Measurements from ENCODE around the gene ADAMTS19.

ADAMTS19 gene

GRCh38 chr5:129748913-129749880 lies 289.1 kb downstream of the ADAMTS19 start:
- Histone ChIP-seq H3K4me3 (ENCODE audit: control insufficient read depth in 1 of 7, extremely low read depth in 1 of 7, insufficient read depth in 4 of 7, low read depth in 2 of 7, low read length in 6 of 7) (no peak overlapping the region), H3K27ac (ENCODE audit: insufficient read depth in 1 of 2, low read depth in 1 of 2, low read length in 2 of 2, poor library complexity in 1 of 2, severe bottlenecking in 2 of 2) (no peak overlapping the region), H3K36me3 (ENCODE audit: control insufficient read depth in 4 of 4, insufficient read depth in 4 of 4, low read length in 3 of 4) (no peaks in the 10 kb centered on the region), H3K9me3 (ENCODE audit: control extremely low read depth in 1 of 5, control insufficient read depth in 4 of 5, insufficient read depth in 2 of 5, low read depth in 1 of 5, low read length in 4 of 5) (no peaks in the 10 kb centered on the region), H3K27me3 (replicated peaks in 2 of 5; ENCODE audit: control insufficient read depth in 4 of 5, insufficient read depth in 5 of 5, low read length in 4 of 5) (no peaks in the 10 kb centered on the region), H3K4me1 (ENCODE audit: control extremely low read depth in 1 of 4, control insufficient read depth in 4 of 4, insufficient read depth in 4 of 4, low read length in 3 of 4) (no peaks in the 10 kb centered on the region)
- POLR2A ChIA-PET: no interaction called here
- no peak for DNase-seq
- CTCF ChIA-PET: interaction anchor here (1.5 kb wide), 1 partner anchor 22 kb away, joined by 3 read pairs; no protein-coding TSS in a partner anchor
- WGBS (ENCODE audit: insufficient coverage): no CpG with 5 or more reads among the region's 1 CpG

DNA sequence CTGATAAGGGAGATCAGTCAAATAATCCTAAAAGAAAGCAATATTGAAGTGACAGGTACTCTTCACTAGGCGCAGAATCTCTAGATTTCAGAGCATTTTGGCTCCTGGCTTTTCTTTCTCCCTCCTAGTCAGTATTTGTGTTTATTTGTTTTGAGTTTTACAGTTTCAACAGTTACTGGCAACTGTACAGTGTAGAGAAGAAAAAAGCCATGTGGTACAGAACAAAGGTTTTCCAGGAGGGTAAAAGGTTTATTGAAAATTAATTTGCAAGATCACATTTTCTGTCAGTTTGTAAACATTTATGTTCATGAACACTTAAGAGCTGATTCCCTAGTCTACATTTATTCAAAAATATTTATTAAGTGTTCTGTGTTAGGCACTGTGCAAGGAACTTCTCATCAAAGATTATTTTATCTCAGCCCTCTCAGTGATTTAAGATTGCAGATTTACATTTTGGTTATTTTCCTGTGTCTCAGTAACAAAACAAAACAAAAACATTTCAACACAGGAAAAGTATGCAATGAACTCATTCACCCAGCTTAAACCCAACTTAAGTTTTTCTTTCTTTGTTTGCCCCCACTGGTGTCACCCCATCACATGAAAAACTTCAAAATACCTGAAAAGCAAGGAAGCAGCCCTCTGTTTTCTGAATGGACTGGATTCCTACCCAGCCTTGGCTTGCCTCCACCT lies 300.7 kb downstream of the ADAMTS19 start:
- DNase-seq: no peak
- H3K27me3 ChIP-seq (replicated peaks in 2 of 5; ENCODE audit: control insufficient read depth in 4 of 5, insufficient read depth in 5 of 5, low read length in 4 of 5): peaks cover 0 to 2% (median 0%) of the 10 kb centered on the region in 5 experiments
- WGBS (ENCODE audit: insufficient coverage): 100% methylated on average over 1 of the region's 1 CpG
- no peaks in the 10 kb centered on the region for H3K4me1 ChIP-seq (ENCODE audit: control extremely low read depth in 1 of 4, control insufficient read depth in 4 of 4, insufficient read depth in 4 of 4, low read length in 3 of 4)
- POLR2A ChIA-PET: no interaction called here
- H3K4me3 ChIP-seq (ENCODE audit: control insufficient read depth in 1 of 7, extremely low read depth in 1 of 7, insufficient read depth in 4 of 7, low read depth in 2 of 7, low read length in 6 of 7): no peak overlapping the region
- no peaks in the 10 kb centered on the region for H3K9me3 ChIP-seq (ENCODE audit: control extremely low read depth in 1 of 5, control insufficient read depth in 4 of 5, insufficient read depth in 2 of 5, low read depth in 1 of 5, low read length in 4 of 5)
- H3K27ac ChIP-seq (ENCODE audit: insufficient read depth in 1 of 2, low read depth in 1 of 2, low read length in 2 of 2, poor library complexity in 1 of 2, severe bottlenecking in 2 of 2): no peak overlapping the region
- H3K36me3 ChIP-seq (ENCODE audit: control insufficient read depth in 4 of 4, insufficient read depth in 4 of 4, low read length in 3 of 4): no peaks in the 10 kb centered on the region
- CTCF ChIA-PET: interaction anchor here (1.5 to 1.9 kb wide), 2 partner anchors 10 kb away, joined by 4 to 8 read pairs; no protein-coding TSS in a partner anchor

GRCh38 chr5:129763651-129764050 lies 303.6 kb downstream of the ADAMTS19 start:
- POLR2A ChIA-PET: no interaction called here
- DNase-seq: no peak
- CTCF ChIA-PET: interaction anchor here (1.0 kb wide), 1 partner anchor 9 kb away, joined by 7 read pairs; no protein-coding TSS in a partner anchor
- WGBS (ENCODE audit: insufficient coverage): no CpG with 5 or more reads among the region's 1 CpG
- Histone ChIP-seq H3K36me3 (ENCODE audit: control insufficient read depth in 4 of 4, insufficient read depth in 4 of 4, low read length in 3 of 4) (no peaks in the 10 kb centered on the region), H3K4me1 (ENCODE audit: control extremely low read depth in 1 of 4, control insufficient read depth in 4 of 4, insufficient read depth in 4 of 4, low read length in 3 of 4) (no peaks in the 10 kb centered on the region), H3K4me3 (ENCODE audit: control insufficient read depth in 1 of 7, extremely low read depth in 1 of 7, insufficient read depth in 4 of 7, low read depth in 2 of 7, low read length in 6 of 7) (no peak overlapping the region), H3K9me3 (ENCODE audit: control extremely low read depth in 1 of 5, control insufficient read depth in 4 of 5, insufficient read depth in 2 of 5, low read depth in 1 of 5, low read length in 4 of 5) (no peaks in the 10 kb centered on the region), H3K27me3 (replicated peaks in 2 of 5; ENCODE audit: control insufficient read depth in 4 of 5, insufficient read depth in 5 of 5, low read length in 4 of 5) (peaks cover 0 to 2% (median 0%) of the 10 kb centered on the region in 5 experiments), H3K27ac (ENCODE audit: insufficient read depth in 1 of 2, low read depth in 1 of 2, low read length in 2 of 2, poor library complexity in 1 of 2, severe bottlenecking in 2 of 2) (no peak overlapping the region)

- no peak for DNase-seq
- Histone ChIP-seq H3K36me3 (ENCODE audit: control insufficient read depth in 4 of 4, insufficient read depth in 4 of 4, low read length in 3 of 4) (no peaks in the 10 kb centered on the region), H3K27me3 (replicated peaks in 2 of 5; ENCODE audit: control insufficient read depth in 4 of 5, insufficient read depth in 5 of 5, low read length in 4 of 5) (peaks cover 0 to 2% (median 0%) of the 10 kb centered on the region in 5 experiments), H3K9me3 (ENCODE audit: control extremely low read depth in 1 of 5, control insufficient read depth in 4 of 5, insufficient read depth in 2 of 5, low read depth in 1 of 5, low read length in 4 of 5) (no peaks in the 10 kb centered on the region), H3K4me1 (ENCODE audit: control extremely low read depth in 1 of 4, control insufficient read depth in 4 of 4, insufficient read depth in 4 of 4, low read length in 3 of 4) (peaks cover 0 to 2% (median 0%) of the 10 kb centered on the region in 4 experiments), H3K4me3 (ENCODE audit: control insufficient read depth in 1 of 7, extremely low read depth in 1 of 7, insufficient read depth in 4 of 7, low read depth in 2 of 7, low read length in 6 of 7) (no peak overlapping the region), H3K27ac (ENCODE audit: insufficient read depth in 1 of 2, low read depth in 1 of 2, low read length in 2 of 2, poor library complexity in 1 of 2, severe bottlenecking in 2 of 2) (no peak overlapping the region)
- WGBS (ENCODE audit: insufficient coverage): 93% methylated on average over 2 of the region's 2 CpGs
- ChIA-PET CTCF (interaction anchor here (0.8 to 2.2 kb wide), 2 partner anchors 8 to 25 kb away, joined by 3 to 9 read pairs; no protein-coding TSS in a partner anchor), POLR2A (no interaction called here)
Measured at GRCh38 chr5:129766798-129767197, 306.7 kb downstream of the ADAMTS19 start.

DNA sequence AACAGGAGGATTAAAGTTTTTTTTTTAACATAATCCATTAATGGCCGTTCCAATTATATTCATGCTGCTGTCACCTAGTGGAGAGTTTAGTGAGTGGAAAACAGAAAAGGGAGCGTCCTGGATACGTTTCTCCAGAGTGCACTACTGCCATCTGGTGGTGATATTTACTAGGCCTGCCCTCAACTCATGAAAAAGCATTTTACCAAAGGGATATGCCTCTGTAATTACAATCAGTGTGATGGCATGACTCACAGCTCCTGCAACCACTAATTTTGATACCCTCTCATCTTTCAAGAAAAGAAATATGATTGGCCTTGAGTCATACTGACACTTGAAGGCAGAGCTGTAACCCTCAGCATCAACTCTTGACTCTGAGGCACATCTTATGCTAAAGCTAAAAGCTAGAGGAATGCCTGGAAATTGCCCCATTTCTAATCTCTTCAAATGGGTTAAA lies 307.9 kb downstream of the ADAMTS19 start:
- ChIA-PET CTCF (interaction anchor here (0.6 to 8.7 kb wide), 7 partner anchors 9 to 365 kb away, joined by 3 to 62 read pairs (median 5); no protein-coding TSS in a partner anchor), POLR2A (no interaction called here)
- H3K4me3 ChIP-seq (ENCODE audit: control insufficient read depth in 1 of 7, extremely low read depth in 1 of 7, insufficient read depth in 4 of 7, low read depth in 2 of 7, low read length in 6 of 7): no peak overlapping the region
- H3K36me3 ChIP-seq (ENCODE audit: control insufficient read depth in 4 of 4, insufficient read depth in 4 of 4, low read length in 3 of 4): no peaks in the 10 kb centered on the region
- H3K9me3 ChIP-seq (ENCODE audit: control extremely low read depth in 1 of 5, control insufficient read depth in 4 of 5, insufficient read depth in 2 of 5, low read depth in 1 of 5, low read length in 4 of 5): no peaks in the 10 kb centered on the region
- peaks cover 0 to 2% (median 0%) of the 10 kb centered on the region in 5 experiments for H3K27me3 ChIP-seq (replicated peaks in 2 of 5; ENCODE audit: control insufficient read depth in 4 of 5, insufficient read depth in 5 of 5, low read length in 4 of 5)
- H3K27ac ChIP-seq (ENCODE audit: insufficient read depth in 1 of 2, low read depth in 1 of 2, low read length in 2 of 2, poor library complexity in 1 of 2, severe bottlenecking in 2 of 2): no peak overlapping the region
- peaks cover 0 to 2% (median 0%) of the 10 kb centered on the region in 4 experiments for H3K4me1 ChIP-seq (ENCODE audit: control extremely low read depth in 1 of 4, control insufficient read depth in 4 of 4, insufficient read depth in 4 of 4, low read length in 3 of 4)
- peak; percentile 92 to 95 (median 93) for DNase-seq
- 0% methylated on average over 2 of the region's 3 CpGs for WGBS (ENCODE audit: insufficient coverage)

- CTCF ChIA-PET: interaction anchor here (0.6 to 8.7 kb wide), 8 partner anchors 9 to 366 kb away, joined by 3 to 62 read pairs (median 4); no protein-coding TSS in a partner anchor
- peaks cover 0 to 2% (median 0%) of the 10 kb centered on the region in 4 experiments for H3K4me1 ChIP-seq (ENCODE audit: control extremely low read depth in 1 of 4, control insufficient read depth in 4 of 4, insufficient read depth in 4 of 4, low read length in 3 of 4)
- H3K27me3 ChIP-seq (replicated peaks in 2 of 5; ENCODE audit: control insufficient read depth in 4 of 5, insufficient read depth in 5 of 5, low read length in 4 of 5): peaks cover 0 to 2% (median 0%) of the 10 kb centered on the region in 5 experiments
- no peak for DNase-seq
- no peak overlapping the region for H3K4me3 ChIP-seq (ENCODE audit: control insufficient read depth in 1 of 7, extremely low read depth in 1 of 7, insufficient read depth in 4 of 7, low read depth in 2 of 7, low read length in 6 of 7)
- POLR2A ChIA-PET: no interaction called here
- 94% methylated on average over 3 of the region's 6 CpGs for WGBS (ENCODE audit: insufficient coverage)
- H3K27ac ChIP-seq (ENCODE audit: insufficient read depth in 1 of 2, low read depth in 1 of 2, low read length in 2 of 2, poor library complexity in 1 of 2, severe bottlenecking in 2 of 2): no peak overlapping the region
- H3K9me3 ChIP-seq (ENCODE audit: control extremely low read depth in 1 of 5, control insufficient read depth in 4 of 5, insufficient read depth in 2 of 5, low read depth in 1 of 5, low read length in 4 of 5): no peaks in the 10 kb centered on the region
- no peaks in the 10 kb centered on the region for H3K36me3 ChIP-seq (ENCODE audit: control insufficient read depth in 4 of 4, insufficient read depth in 4 of 4, low read length in 3 of 4)
Measured at GRCh38 chr5:129768735-129769134, 308.6 kb downstream of the ADAMTS19 start.

Measured in common myeloid progenitor, CD34-positive (primary cell).